C4-2B (cell line): Measurements from ENCODE around the gene SCNN1A.

Experiments used
- CTCF ChIP-seq: fragments of 450-650 bp; conservative IDR thresholded peaks from 2 replicates; pipeline ENCODE4 v1.5.1; 2017; ENCODE audit warnings: mild to moderate bottlenecking
- ZFX ChIP-seq: fragments of 450-650 bp; IDR thresholded peaks from 2 replicates; pipeline ENCODE4 v1.6.1; 2017

- TF ChIP-seq CTCF (no peak), ZFX (peak; percentile 97)
Measured at GRCh38 chr12:6383572-6384498, 8.5 kb upstream of the SCNN1A start, which contains the start of gene LTBR.
